HG02970 (cell line): Measurements from ENCODE around the gene ZNF521.

Experiments
- ATAC-seq: cut with Tn5 transposase; IDR thresholded peaks from one replicate; pipeline ENCODE4 v1.9.1; 2021; ENCODE audit warnings: mild to moderate bottlenecking, moderate library complexity, moderate number of reproducible peaks; ENCODE audit not compliant: unreplicated experiment, low FRiP score

ZNF521 gene

GRCh38 chr18:25351777-25352628, at the start of gene ZNF521:
ZNF521 (minus strand) TSS chr18:25352166; CDS start chr18:25350946, 1,220 bp downstream.
- peak; percentile 72 for ATAC-seq

DNA sequence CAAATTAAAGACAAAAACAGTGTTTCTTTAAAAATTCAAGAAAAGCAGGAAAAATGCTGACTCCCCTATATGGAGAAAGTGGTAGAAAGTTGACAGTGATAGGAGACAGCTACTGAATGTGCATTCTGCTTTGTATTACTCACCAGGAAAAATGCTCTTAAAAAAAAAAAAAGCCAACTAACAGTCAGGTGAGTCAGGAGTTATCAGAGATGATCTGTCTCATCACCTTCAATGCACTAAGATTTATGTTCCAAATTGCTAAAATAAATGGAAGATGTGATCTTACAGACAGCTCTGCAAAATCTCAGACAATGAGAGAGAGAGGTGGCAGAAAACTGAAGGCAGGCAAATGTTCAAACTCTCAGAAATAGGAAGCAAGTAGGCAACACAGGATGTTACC, 47.6 kb upstream of the ZNF521 start:
- ATAC-seq = no peak

- no peak for ATAC-seq
Measured at GRCh38 chr18:25392192-25392591, 40.2 kb upstream of the ZNF521 start.

DNA sequence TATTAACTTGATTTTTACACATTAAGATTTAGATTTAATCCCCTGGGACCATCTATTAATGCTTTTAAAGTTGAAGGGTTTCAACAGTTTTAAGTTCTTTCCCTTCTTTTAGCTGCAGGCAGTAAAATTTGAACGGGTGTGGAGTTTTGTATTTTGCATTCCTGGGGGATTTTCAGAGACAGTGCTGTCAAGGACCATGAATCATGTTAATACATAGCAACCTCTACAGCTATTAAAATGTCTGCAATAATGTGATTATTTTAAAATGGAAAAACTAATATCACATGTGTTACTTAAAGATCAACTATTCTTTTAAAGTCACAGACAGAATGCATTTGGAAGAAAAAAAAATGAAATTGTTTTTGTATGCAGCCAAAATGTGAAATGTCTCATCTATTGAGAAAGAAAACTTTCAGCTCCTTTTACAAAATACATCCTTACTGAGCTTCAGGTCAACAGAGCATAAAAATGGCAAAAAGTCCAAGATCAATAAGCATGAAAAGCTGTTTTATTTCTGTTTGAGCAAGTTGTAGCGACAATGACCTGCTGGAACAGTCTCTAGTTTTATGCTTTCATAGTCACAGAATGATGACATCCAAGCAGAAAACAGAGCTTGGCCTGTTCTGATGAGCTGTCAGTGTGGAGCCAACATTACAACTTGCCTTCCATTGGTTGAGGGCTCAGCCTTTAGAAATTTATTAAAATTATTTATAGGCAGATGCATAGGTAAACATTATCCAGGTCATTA, 21.6 kb upstream of the ZNF521 start:
- no peak for ATAC-seq

DNA sequence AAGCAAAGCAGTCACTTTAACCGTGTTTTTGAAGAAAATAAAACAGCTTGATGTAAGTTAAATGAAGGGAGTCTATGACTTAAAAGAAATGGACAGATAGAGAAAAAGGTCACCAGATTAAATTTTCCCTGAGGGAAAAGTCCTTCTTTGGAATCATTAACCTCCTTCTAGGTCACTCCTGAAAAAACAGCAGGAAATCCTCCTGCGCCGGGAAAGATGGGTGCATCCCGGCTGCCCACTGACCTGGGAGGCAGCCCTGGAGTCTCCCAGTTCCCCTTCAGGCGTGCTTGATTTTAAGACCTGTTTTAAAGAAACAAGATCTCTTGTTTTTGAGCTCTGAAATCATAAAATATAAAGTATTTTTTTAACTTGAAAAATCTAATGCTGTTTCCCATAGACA, 18.4 kb upstream of the ZNF521 start:
- no peak for ATAC-seq

DNA sequence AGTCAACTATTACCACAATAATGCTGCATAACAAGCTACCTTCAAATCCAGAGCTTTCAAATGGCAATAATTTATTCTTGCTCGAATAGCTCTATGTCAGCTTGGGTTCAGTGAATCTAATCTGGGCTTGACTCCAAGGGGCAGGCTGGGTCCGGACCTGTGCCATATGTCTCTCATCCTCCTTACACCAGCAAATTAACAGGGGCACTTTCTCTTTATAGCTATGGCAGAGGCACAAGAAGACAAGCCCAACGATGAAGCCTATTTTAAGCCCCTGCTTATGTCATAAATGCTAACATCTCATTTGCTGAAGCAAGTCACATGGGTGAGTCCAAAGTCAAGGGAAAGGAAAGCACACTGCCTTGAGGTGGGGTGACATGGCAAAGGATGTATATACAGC, 13.3 kb upstream of the ZNF521 start:
- no peak for ATAC-seq

DNA sequence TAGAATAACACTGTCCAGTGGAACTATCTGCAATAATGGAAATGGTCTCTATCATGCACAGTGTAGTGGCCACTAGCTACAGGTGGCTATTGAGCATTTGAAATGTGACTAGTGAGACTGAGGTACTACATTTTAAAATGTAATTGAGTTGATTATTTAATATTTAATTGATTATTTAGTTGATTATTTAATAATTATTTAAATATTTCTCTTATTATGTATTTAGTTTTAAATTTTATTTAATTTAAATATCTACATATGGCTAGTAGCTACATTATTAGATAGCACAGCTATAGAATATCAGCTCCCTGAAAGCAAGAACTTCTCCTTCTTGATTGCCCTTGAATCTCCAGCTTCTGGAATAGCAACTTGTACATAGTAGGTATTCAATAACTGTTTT, 12.8 kb upstream of the ZNF521 start:
- ATAC-seq = no peak

- ATAC-seq = no peak
Measured at GRCh38 chr18:25360301-25360899, 8.4 kb upstream of the ZNF521 start.

GRCh38 chr18:25353080-25353479, 1.1 kb upstream of the ZNF521 start:
- no peak for ATAC-seq

DNA sequence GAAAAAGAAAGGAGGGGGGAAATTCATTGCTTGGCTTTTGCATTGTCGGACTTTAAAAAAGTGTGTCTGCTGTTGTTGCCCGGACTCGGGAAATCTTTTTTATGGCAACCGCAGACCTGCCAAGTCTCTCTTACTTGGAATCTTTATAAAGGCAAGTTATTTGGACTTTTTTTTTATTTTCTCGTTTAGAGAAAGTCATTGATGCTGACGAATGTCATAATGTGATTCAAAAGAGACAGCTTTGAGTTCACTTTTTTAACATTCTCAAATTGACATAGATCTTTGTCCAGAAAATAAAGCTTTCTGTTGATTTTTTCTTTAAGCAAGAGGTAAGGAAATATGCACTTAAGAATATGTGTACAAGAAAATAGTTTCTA, 651 bp upstream of the ZNF521 start:
- ATAC-seq = no peak

- no peak for ATAC-seq
Measured at GRCh38 chr18:25351280-25351775, 638 bp downstream of the ZNF521 start.

- no peak for ATAC-seq
Measured at GRCh38 chr18:25350489-25351251, 1.3 kb downstream of the ZNF521 start.

- no peak for ATAC-seq
Measured at GRCh38 chr18:25349926-25350487, 2.0 kb downstream of the ZNF521 start.

- no peak for ATAC-seq
Measured at GRCh38 chr18:25349131-25349925, 2.6 kb downstream of the ZNF521 start.

DNA sequence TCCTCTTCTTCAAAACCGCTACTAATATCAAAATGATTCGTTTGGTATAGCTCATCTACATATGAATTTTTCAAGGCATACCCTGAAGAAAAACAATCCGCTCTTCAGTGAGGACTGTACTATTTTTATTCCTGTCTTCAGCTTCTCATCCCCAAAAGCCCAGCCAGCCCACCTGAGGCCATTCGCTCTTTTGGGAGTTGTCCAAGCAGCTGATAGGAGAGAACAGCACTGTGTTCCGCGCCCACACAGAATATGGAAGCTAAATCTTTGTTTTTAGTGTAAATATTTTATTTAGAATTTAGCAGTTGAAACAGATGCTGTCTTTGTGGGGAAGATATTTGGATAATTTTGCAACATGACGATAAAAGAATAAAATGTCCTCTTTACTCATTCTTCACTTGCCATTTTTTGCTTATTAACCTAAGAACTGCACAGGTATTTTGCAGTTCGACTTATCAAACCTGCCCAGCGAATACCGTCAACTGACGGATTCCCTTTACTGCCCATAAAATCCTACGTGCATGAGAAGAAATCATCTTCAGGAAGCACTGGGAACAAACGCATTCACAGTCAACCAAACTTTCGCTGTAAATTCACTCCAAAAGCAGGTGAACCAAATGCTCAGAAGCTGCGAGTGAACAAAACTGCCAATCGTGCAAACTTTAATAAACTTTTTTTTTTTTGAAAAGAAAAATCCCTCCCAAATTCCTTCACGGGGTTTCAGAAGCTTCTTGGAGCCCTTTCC, 3.4 kb downstream of the ZNF521 start:
- no peak for ATAC-seq

DNA sequence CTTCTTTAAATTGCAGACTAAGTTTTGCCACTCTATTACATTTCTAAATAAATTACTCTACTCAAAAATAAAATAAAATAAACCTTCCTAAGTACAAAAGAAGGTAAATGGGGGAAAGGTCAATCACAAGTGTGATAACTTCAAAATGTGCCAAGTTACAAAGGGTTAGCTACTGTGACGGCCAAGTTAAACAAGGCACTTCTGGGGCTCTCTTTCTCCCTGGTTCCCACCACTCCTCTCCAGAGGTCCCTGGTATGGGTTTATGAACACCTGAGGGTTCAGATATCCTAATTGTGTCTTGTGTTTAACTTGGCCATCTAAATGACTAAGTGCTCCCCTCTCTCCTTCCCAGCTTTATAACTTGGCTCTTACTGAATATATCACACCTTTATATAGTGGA, 5.4 kb downstream of the ZNF521 start:
- no peak for ATAC-seq

GRCh38 chr18:25345081-25345866, 6.7 kb downstream of the ZNF521 start:
- ATAC-seq = no peak

DNA sequence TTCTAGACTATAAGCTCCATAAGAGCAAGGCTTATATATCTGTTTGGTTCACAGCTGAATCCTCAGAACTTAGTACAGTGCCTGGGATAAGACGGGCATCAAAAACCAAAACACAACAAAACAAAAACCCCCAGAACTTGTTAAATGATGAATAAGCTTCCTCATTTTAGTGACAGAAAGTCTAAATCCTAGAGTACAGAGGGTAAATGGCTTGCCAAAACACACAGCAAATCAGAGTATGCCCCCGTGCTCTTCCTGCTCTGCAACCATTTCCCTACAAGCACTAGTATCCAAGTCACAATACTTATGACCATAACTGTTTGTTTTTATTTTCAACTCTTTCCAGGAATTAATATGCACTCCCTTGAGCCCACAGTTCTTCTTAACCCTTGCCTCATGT, 10.1 kb downstream of the ZNF521 start:
- ATAC-seq = no peak
